GM12891 (cell line): ENCODE measurements around the gene ERAL1.

ENCODE experiments used
- PAX5 ChIP-seq: IDR thresholded peaks from 2 replicates; pipeline ENCODE4 v1.6.1; 2011; ENCODE audit warnings: low read length, moderate library complexity, mild to moderate bottlenecking; ENCODE audit not compliant: insufficient read depth, severe bottlenecking
- POLR2A ChIP-seq: IDR thresholded peaks from 2 replicates; pipeline ENCODE4 v1.6.1; 2011; ENCODE audit warnings: low read depth, low read length, control low read depth
- POLR2AphosphoS5 ChIP-seq: IDR thresholded peaks from 2 replicates; pipeline ENCODE4 v1.6.1; 2011; ENCODE audit warnings: low read depth, low read length, control low read depth
- TAF1 ChIP-seq: IDR thresholded peaks from 2 replicates; pipeline ENCODE4 v1.6.1; 2011; ENCODE audit warnings: low read depth, low read length, control low read depth

DNA sequence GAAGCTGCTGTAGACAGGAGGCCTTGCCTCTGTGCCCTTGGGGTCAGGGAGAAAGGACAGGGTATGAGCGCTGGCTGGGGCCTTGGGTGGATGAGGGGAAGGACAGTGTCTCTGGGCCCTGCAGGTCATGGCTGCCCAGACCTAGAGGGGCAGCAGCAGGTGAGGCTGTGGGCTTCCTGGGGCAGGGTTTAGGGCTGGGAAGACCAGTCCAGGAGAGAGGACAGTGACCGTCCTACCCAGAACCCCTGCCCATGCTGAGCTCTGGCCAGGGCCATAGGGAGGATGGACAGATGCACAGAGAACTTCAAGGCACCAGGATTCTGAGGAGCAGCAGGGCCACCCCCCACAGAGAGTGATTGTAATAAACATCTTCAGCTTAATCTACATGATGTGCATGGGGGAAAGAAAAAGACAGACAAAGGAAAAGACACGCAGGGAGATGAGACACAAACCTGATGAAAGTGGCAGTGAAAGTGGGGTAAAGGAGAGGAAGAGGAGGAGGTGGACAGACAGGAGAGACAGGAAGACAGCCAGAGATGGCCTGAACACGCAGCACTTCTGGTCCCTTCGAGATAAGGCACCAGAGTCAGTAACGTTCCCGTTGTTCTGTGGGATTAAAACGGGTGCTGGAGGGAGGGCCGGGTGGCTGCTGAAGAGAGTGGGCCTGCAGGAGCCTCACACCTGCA is 25.2 kb downstream of the ERAL1 start:
- TF ChIP-seq TAF1: no peak
- TF ChIP-seq POLR2A: no peak
- TF ChIP-seq POLR2AphosphoS5: no peak
- TF ChIP-seq PAX5: no peak
